Activated CD4-positive, alpha-beta T cell treated with anti-CD3 and anti-CD28 coated beads for 24 hours (primary cell): ENCODE data around the gene COP1.
"Not testable (repeated sequence)": the region's sequence is repeated elsewhere in the genome, so short reads cannot be mapped to it uniquely, and the experiment has no call there.

Experiments used
- DNase-seq, 2 donors: peaks; one replicate each; pipeline ENCODE4 v3.0.0-alpha.2; 2020; ENCODE audit warnings: low read depth in 2 of 2

The COP1 gene

DNA sequence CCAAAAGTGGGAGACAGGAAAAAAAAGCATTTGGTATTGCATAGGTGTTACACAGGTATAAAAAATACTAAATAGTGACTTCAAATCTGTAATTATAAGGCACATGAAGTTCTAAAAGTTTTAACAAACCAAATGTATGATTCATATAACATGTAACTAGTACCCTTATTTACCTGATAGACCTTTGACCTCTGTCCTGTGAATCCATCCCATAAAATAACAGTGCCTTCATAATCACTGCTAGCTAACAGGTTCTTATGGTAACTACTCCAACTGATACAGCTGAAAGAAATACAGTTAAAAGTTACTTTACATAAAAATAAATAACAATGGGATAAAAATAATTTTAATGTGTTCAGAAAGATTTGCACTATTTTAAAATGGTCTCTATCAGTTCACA is 163.5 kb downstream of the COP1 start:
- DNase-seq, result no peak

DNA sequence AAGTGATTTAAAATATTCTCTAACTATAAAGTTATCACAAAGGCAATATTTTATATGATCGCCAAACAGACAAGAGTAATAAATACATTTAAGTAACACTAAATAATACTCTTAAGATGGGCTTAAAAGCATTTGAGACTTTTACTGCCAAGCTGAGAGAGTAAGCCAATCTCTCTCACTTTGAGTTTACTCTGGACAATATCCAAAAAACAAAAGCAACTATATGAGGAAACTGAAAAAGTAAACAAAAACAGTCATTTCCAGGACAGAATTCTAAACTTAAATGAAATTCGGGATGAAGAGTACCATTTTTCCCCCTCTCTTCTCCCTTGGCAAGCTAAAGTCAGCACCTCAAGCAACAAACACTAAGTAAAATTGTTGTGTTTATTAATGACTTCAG is 173.2 kb downstream of the COP1 start:
- no peak for DNase-seq

GRCh38 chr1:176033474-176033873 is 173.6 kb downstream of the COP1 start:
- no peak for DNase-seq

DNA sequence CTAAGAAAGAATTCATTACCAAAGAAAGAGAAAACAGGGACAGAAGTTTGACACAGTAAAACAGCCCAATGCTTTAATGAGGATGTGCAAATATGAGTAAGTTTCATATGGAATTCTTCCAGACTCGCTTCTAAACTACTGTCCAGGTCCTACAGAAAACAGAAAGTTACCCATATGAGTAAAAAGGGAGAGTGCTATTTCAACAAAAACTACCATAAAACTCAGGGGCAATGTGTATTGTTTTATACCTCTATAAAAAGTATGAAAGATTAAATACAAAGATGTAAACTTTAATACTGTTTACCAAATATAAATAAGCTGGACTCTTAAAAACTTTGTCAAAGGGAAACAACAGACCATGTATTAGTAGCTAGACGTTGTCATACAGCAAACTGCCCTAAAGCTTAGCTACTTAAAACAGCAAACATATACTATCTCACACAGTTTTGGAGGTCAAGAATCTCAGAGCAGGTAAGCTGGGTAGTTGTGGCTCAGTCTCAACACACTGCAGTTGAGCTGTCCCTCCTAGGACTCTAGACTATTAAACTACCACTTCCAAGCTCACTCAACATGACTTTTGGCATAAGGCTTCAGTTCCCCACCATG is 174.9 kb downstream of the COP1 start:
- DNase-seq, result no peak

- no peak for DNase-seq
Observed at GRCh38 chr1:176029609-176030008, 177.5 kb downstream of the COP1 start.

DNA sequence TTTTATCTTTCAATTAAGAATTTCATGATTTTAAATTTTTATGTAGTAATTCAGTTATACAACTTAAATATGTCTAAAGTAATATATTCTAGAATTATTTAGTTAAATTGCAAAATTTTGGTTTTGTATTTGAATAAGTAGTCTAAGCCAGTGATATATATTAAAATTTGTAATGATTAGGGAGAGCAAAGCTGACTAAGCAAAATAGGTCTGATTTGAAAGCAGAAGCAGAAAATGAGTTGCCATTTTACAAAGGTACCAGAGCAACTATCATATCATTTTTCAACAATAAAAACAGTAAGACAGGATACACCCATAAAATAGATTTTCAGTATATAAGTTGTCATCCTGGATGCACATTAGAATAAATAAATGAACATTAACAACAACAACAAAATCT is 177.9 kb downstream of the COP1 start:
- DNase-seq, result no peak

GRCh38 chr1:176027934-176028333 is 179.2 kb downstream of the COP1 start:
- DNase-seq, result not testable (repeated sequence)

DNA sequence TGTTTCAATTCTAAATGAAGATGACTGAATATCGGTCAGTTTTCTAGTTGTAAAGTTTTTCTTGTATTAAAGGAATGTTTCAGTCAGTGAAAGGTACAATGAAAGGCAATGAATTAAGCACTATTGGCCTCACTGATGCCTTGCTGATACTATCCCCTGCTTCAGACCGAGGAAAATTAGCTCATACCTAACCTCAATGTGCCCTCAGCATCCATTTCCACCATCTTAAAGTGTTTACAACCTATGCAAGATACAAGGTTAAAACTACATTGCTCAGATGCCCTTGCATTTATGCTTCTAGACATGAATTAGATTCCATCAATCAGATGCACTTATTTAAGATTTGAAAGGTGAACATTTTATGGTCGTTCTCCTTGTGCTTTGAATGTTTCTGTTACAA is 184.5 kb downstream of the COP1 start:
- no peak for DNase-seq

GRCh38 chr1:176017722-176018121 is 189.4 kb downstream of the COP1 start:
- DNase-seq, result no peak

DNA sequence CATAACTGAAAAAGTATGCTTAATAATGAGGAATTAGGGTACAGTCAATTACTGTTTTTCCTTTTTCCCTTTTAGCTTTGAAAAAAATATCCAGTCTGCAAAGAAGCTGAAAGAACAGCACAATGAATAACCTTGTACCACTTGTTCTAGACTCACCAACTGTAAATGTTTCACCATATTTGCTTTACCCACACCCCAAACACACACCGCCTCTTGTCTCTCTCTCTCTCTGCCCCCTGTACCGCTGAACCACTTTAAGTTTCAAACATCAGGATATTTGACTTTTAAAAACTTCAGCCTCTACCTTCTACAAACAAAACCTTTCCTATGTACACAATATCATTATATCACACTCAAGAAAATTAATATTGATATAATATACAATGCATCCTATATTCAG is 197.1 kb downstream of the COP1 start:
- DNase-seq, result no peak

DNA sequence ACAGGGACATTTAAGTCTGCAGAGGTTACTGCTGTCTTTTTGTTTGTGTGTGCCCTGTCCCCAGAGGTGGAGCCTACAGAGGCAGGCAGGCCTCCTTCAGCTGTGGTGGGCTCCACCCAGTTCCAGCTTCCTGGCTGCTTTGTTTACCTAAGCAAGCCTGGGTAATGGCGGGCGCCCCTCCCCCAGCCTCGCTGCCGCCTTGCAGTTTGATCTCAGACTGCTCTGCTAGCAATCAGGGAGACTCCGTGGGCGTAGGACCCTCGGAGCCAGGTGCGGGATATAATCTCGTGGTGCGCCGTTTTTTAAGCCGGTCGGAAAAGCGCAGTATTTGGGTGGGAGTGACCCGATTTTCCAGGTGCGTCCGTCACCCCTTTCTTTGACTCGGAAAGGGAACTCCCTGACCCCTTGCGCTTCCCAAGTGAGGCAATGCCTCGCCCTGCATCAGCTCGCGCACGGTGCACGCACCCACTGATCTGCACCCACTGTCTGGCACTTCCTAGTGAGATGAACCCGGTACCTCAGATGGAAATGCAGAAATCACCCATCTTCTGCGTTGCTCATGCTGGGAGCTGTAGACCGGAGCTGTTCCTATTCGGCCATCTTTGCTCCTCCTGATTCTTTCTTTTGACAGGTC is 199.2 kb downstream of the COP1 start:
- DNase-seq, result not testable (repeated sequence)

- not testable (repeated sequence) for DNase-seq
Observed at GRCh38 chr1:175994660-175995059, 212.4 kb downstream of the COP1 start.

DNA sequence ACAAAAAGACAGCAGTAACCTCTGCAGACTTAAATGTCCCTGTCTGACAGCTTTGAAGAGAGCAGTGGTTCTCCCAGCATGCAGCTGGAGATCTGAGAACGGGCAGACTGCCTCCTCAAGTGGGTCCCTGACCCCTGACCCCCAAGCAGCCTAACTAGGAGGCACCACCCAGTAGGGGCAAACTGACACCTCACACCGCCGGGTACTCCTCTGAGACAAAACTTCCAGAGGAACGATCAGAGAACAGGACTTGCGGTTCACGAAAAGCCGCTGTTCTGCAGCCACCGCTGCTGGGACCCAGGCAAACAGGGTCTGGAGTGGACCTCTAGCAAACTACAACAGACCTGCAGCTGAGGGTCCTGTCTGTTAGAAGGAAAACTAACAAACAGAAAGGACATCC is 214.3 kb downstream of the COP1 start:
- DNase-seq, result not testable (repeated sequence)

DNA sequence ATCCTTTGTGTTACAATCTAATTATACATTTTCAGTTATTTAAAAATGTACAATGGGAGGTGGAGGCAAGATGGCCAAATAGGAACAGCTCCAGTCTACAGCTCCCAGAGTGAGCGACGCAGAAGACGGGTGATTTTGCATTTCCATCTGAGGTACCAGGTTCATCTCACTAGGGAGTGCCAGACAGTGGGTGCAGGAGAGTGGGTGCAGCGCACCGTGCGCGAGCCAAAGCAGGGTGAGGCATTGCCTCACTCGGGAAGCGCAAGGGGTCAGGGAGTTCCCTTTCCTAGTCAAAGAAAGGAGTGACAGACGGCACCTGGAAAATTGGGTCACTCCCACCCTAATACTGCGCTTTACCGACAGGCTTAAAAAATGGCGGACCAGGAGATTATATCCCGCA is 214.9 kb downstream of the COP1 start:
- DNase-seq, result not testable (repeated sequence)

DNA sequence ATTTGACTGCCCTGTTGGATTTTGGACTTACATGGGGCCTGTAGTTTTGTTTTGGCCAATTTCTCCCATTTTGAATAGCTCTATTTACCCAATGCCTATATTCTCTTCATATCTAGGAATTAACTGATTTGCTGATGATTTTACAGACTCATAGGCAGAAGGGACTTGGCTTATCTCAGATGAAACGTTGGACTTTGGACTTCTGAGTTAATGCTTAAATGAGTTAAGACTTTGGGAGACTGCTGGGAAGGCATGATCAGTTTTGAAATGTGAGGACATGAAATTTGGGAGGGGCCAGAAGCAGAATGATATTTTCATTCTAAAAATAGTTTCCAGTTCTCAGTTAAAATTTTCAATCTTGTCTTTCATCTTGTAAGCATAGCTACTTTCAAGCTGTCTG is 222.3 kb downstream of the COP1 start:
- DNase-seq, result no peak

DNA sequence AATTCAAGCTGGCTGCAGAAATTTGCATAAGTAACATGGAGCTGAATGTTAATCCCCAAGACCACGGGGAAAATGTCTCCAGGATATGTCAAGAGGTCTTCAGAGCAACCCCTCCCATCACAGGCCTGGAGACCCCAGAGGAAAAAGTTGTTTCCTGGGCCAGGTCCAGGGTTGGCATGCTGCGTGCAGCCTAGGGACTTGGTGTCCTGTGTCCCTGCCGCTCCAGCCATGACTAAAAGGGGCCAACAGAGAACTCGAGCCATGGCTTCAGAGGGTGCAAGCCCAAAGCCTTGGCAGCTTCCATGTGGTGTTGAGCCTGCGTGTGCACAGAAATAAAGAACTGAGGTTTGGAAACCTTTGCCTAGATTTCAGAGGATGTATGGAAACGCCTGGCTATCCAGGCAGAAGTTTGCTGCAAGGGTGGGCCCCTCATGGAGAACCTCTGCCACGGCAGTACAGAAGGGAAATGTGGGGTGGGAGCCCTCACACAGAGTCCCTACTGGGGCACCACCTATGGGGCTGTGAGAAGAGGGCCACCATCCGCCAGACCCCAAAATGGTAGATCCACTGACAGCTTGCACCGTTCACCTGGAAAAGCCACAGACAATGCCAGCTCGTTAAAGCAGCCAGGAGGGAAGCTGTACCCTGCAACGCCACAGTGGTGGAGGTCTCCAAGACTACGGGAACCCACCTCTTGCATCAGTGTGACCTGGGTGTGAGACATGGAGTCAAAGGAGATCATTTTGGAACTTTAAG is 222.9 kb downstream of the COP1 start:
- no peak for DNase-seq

- not testable (repeated sequence) for DNase-seq
Observed at GRCh38 chr1:175983363-175983762, 223.7 kb downstream of the COP1 start.

DNA sequence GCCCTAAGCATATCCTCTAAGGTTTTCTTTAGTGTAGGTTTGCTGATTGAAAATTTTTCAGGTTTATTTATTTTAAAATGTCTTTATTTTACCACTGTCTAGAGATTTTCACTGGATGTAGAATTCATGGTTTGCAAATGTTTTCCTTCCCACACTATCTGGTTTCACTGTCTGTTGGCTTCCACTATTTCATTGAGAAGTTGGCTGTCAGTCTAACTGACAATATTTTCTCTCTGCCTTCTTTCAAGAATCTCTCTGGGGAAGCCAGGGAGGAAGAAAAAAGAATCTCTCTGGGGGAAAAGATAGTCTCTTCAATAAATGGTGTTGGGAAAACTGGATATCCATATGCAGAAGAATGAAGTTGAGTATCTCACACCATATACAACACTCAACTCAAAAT is 226.0 kb downstream of the COP1 start:
- no peak for DNase-seq

DNA sequence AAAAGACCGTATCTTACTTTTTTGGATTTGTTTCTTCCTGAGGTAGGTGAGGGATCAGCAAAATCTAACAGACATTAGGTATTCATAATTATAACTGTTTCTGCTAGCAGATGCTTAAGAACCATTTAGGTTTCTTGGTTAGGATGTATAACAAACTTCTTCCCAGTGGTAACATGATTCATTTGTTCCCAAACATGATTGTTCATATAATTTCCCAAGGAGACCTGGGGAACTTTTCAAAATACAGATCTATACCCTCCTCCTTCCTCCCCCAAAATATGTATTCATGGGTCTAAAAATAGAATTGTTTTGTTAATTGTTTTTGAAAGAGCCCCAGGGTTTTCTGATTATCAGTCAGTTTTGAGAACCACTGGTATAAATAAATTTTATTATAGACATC is 228.2 kb downstream of the COP1 start:
- no peak for DNase-seq

GRCh38 chr1:175978476-175978875 is 228.6 kb downstream of the COP1 start:
- no peak for DNase-seq

- no peak for DNase-seq
Observed at GRCh38 chr1:175976865-175977642, 230.0 kb downstream of the COP1 start.

DNA sequence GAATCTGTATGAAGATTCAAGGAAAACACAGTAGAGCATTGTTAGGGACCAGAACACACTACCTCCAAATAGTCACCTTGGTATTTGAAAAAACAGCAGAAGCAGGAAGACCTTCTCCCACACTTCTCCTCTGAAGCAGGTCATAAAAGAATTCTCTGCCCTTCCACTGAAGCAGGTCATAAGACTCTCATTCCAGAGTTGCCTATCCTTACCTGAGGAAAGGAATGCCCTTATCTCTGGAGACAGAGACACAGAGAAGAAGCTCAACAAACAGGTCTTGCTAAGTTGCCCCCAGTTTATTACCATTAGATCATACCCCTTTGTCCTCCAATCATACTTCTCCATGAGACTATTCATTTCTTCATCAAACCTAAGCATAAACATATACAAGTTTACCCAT is 237.9 kb downstream of the COP1 start:
- DNase-seq, result no peak
